OCI-LY7 (cell line): Measurements from ENCODE around the gene PCNX2. TPM values are rescaled to one million over a fixed set of nuclear protein-coding genes. Genes with fewer than 3 reads are reported as not detected.

ENCODE experiments used
- BruUV-seq: library from RNA; stranded (reverse); fragments of 400-500 nt; replicated peaks from 2 replicates; lab custom pipeline; 2021; lab: Mats Ljungman, UMichigan
- CTCF ChIA-PET: fragments of 300-600 bp; sonication (Branson Sonifier 250); formaldehyde crosslinking; loops from one replicate; lab custom pipeline; 2022; ENCODE audit warnings: antibody characterized with exemption; ENCODE audit not compliant: unreplicated experiment; lab: Charles Lee
- POLR2A ChIA-PET: fragments of 300-600 bp; sonication (Branson Sonifier 250); formaldehyde crosslinking; loops from one replicate; lab custom pipeline; 2022; ENCODE audit warnings: antibody characterized with exemption; lab: Charles Lee
- DNase-seq: peaks from one replicate; pipeline ENCODE4 v3.0.0-alpha.2; 2015; ENCODE audit warnings: low spot score
- H2AFZ ChIP-seq: fragments of 200-600 bp; sonication (generic), shearing (Covaris generic); 2 replicates; pipeline ENCODE4 v1.6.1; 2014; ENCODE audit warnings: mild to moderate bottlenecking, antibody characterized with exemption, low read length, moderate library complexity
- H3K27ac ChIP-seq: fragments of 200-600 bp; sonication (generic); 2 replicates; pipeline ENCODE4 v1.5.1; 2014; ENCODE audit warnings: mixed run types, low read depth, mild to moderate bottlenecking, moderate library complexity, low read length, inconsistent platforms; ENCODE audit not compliant: poor library complexity, severe bottlenecking
- H3K36me3 ChIP-seq: fragments of 200-600 bp; sonication (generic); 2 replicates; pipeline ENCODE4 v1.6.1; 2014; ENCODE audit warnings: mild to moderate bottlenecking, antibody characterized with exemption, low read length, moderate library complexity, mixed read lengths; ENCODE audit not compliant: insufficient read depth
- H3K4me1 ChIP-seq: fragments of 200-600 bp; sonication (generic); 2 replicates; pipeline ENCODE4 v1.5.1; 2014; ENCODE audit warnings: mild to moderate bottlenecking, low read length; ENCODE audit not compliant: insufficient read depth, poor library complexity, severe bottlenecking
- H3K4me2 ChIP-seq: fragments of 200-600 bp; sonication (generic); 2 replicates; pipeline ENCODE4 v1.6.1; 2014; ENCODE audit warnings: mild to moderate bottlenecking, low read length
- H3K4me3 ChIP-seq: fragments of 200-600 bp; sonication (generic); 2 replicates; pipeline ENCODE4 v1.5.1; 2014; ENCODE audit warnings: mild to moderate bottlenecking, low read depth, low read length; ENCODE audit not compliant: poor library complexity, severe bottlenecking
- H3K79me2 ChIP-seq: fragments of 200-600 bp; sonication (generic); 2 replicates; pipeline ENCODE4 v1.6.1; 2016; ENCODE audit warnings: low read depth, mild to moderate bottlenecking, low read length, moderate library complexity, mixed read lengths; ENCODE audit not compliant: insufficient read depth
- H3K9me2 ChIP-seq: fragments of 200-600 bp; sonication (generic); 2 replicates; pipeline ENCODE4 v1.6.1; 2016; ENCODE audit warnings: mild to moderate bottlenecking, low read length, mixed read lengths; ENCODE audit not compliant: insufficient read depth
- H3K9me3 ChIP-seq: fragments of 200-600 bp; sonication (generic); 2 replicates; pipeline ENCODE4 v1.6.1; 2014; ENCODE audit warnings: mild to moderate bottlenecking, mixed run types, low read length, mixed read lengths
- H4K20me1 ChIP-seq: fragments of 200-600 bp; sonication (generic); 2 replicates; pipeline ENCODE4 v1.6.1; 2014; ENCODE audit warnings: mild to moderate bottlenecking, antibody characterized with exemption, low read length, moderate library complexity, mixed read lengths; ENCODE audit not compliant: insufficient read depth
- EZH2phosphoT487 ChIP-seq: fragments of 200-600 bp; sonication (generic); IDR thresholded peaks from 2 replicates; pipeline ENCODE4 v1.6.1; 2018; ENCODE audit warnings: low read depth, borderline replicate concordance, mild to moderate bottlenecking, mixed run types, antibody characterized with exemption, low read length, moderate library complexity, mixed read lengths
- intact Hi-C: fragments of 100-400 bp; cut with micrococcal nuclease; formaldehyde crosslinking; loops from one replicate; pipeline ENCODE4 v1.10.0; 2022; ENCODE audit not compliant: unreplicated experiment
- total RNA-seq, 2 experiments: library from RNA; depleted of rRNA in 1 of 2; stranded (reverse); fragments of >200 nt in 1 of 2; shearing (Covaris generic) in 1 of 2; gene quantifications; 2 replicates each; pipeline ENCODE4 v1.2.3, GENCODE V29; 2014 to 2022
- TF ChIP-seq, protein P1 (sequence below): fragments of 200-600 bp; sonication (generic); conservative IDR thresholded peaks from 2 replicates; pipeline ENCODE4 v1.5.1; 2014; ENCODE audit warnings: mild to moderate bottlenecking, antibody characterized with exemption, low read length, moderate library complexity, mixed read lengths

PCNX2 gene
- total RNA-seq, 2 experiments from 2014 or later, result 17.1 to 26.9 TPM

DNA sequence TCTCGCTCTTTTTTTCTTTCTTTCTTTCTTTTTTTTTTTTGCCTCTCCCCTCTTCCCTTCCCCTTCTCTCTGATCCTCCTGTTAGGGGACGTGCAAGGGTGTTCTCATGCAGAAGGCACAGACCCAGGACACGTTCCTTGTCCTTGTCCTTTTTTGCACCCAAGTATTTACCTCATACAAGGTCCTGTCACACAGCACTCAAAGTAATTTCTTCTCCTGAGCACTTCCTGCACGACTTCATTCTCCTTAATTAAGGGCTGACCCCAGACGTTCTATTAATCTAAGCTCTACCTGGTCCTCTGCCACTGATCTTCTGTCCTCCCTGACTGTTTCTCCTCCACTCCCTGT, 424 bp upstream of the PCNX2 start:
- peaks cover 28% of the 10 kb centered on the region for H3K79me2 ChIP-seq
- no TSS peak for BruUV-seq
- DNase-seq, result peak; percentile 27
- H3K27ac ChIP-seq, result peak overlapping the region; percentile 43
- ChIA-PET POLR2A (interaction anchor here (1.0 to 1.7 kb wide), 6 partner anchors 9 to 36 kb away, joined by 3 to 6 read pairs (median 4); no protein-coding TSS in a partner anchor), CTCF (no interaction called here)
- peaks cover 26% of the 10 kb centered on the region for H3K4me1 ChIP-seq
- intact Hi-C loops, result no loop called here
- no peak for TF ChIP-seq EZH2phosphoT487
- TF ChIP-seq, protein P1, sequence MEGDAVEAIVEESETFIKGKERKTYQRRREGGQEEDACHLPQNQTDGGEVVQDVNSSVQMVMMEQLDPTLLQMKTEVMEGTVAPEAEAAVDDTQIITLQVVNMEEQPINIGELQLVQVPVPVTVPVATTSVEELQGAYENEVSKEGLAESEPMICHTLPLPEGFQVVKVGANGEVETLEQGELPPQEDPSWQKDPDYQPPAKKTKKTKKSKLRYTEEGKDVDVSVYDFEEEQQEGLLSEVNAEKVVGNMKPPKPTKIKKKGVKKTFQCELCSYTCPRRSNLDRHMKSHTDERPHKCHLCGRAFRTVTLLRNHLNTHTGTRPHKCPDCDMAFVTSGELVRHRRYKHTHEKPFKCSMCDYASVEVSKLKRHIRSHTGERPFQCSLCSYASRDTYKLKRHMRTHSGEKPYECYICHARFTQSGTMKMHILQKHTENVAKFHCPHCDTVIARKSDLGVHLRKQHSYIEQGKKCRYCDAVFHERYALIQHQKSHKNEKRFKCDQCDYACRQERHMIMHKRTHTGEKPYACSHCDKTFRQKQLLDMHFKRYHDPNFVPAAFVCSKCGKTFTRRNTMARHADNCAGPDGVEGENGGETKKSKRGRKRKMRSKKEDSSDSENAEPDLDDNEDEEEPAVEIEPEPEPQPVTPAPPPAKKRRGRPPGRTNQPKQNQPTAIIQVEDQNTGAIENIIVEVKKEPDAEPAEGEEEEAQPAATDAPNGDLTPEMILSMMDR, result no peak
- no peaks in the 10 kb centered on the region for H3K9me2 ChIP-seq
- H2AFZ ChIP-seq, result peak overlapping the region; percentile 88
- H3K9me3 ChIP-seq, result no peaks in the 10 kb centered on the region
- H4K20me1 ChIP-seq, result peaks cover 13% of the 10 kb centered on the region; the same call in 1 of the 2 replicates
- peak overlapping the region; percentile 77 for H3K4me3 ChIP-seq
- H3K36me3 ChIP-seq, result no peaks in the 10 kb centered on the region
- H3K4me2 ChIP-seq, result peak overlapping the region; percentile 84

DNA sequence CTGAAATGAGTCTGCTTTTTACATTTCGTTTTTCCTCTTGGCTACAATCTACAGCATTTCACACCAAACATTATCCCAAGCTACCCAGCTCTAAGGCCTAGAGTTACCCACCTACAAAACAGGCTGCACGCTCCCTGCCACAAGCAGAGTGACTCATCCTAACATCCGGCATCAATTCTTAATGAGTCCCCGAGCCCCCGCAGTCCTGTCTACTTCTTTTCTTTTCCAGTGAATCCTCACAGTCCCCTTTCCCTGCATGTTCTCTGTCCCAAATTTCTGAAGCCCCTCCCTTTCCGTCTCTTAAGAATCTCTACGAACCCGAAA, 650 bp downstream of the PCNX2 start:
- Histone ChIP-seq H3K4me3 (peak overlapping the region; percentile 77), H3K4me2 (peak overlapping the region; percentile 84), H3K4me1 (peaks cover 26% of the 10 kb centered on the region), H3K36me3 (no peaks in the 10 kb centered on the region), H3K9me3 (no peaks in the 10 kb centered on the region), H2AFZ (peak overlapping the region; percentile 88), H4K20me1 (peaks cover 13% of the 10 kb centered on the region; the same call in 1 of the 2 replicates), H3K9me2 (no peaks in the 10 kb centered on the region), H3K79me2 (peaks cover 28% of the 10 kb centered on the region), H3K27ac (peak overlapping the region; percentile 43)
- CTCF ChIA-PET, result no interaction called here
- no TSS peak for BruUV-seq
- TF ChIP-seq EZH2phosphoT487, result no peak
- TF ChIP-seq, protein P1, result no peak
- POLR2A ChIA-PET, result interaction anchor here (0.7 to 1.4 kb wide), 2 partner anchors 21 to 22 kb away, joined by 3 to 4 read pairs; no protein-coding TSS in a partner anchor
- intact Hi-C loops, result no loop called here
- DNase-seq, result peak; percentile 49

DNA sequence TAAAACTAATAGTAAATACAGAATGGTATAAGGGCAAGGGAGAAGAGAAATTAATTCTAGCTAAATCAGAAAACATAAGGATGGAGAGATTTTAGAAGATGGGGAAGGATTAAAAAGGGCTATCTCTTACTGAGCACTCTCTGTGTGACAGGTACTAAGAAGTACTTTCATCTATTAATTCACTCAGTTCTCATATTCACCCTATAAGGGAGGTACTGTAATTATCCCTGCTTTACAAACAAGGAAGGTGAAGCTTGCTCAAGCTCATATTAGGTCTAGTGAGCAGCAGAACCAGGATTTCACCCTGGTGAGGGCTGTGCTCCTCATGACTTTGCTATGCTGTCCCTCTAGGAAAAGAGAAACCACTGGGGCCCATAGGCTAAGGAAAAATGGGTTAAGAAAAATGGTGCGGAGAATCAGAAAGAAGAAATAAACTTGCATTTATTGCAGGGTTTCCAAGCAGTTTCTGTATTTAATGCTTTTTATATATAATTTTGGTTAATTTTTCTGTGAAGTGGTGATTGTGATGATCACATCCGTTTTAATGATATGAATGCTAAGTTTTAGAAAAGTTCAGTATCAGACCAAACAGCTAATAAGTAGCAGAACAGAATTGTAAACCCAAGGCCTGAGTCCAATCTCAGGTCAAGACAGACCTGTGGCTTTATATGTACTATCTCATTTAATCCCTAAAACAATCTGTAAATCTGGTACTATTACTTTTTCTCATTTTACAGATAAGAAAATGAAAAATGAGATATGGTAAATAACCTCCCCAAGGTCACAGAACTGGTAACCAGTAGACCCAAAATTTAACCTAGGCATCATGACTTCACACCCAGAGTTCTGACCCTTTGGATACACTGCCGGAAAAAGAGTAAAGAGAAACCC, 1.7 kb downstream of the PCNX2 start:
- CTCF ChIA-PET, result no interaction called here
- Histone ChIP-seq H2AFZ (no peak overlapping the region), H3K4me3 (peak overlapping the region; percentile 77), H3K4me2 (peak overlapping the region; percentile 84), H3K36me3 (peaks cover 10% of the 10 kb centered on the region; the same call in 1 of the 2 replicates), H4K20me1 (peaks cover 13% of the 10 kb centered on the region; the same call in 1 of the 2 replicates), H3K4me1 (peaks cover 26% of the 10 kb centered on the region), H3K79me2 (peaks cover 28% of the 10 kb centered on the region), H3K27ac (no peak overlapping the region), H3K9me3 (no peaks in the 10 kb centered on the region), H3K9me2 (no peaks in the 10 kb centered on the region)
- TSS peak; percentile 53 for BruUV-seq
- DNase-seq, result no peak
- TF ChIP-seq, protein P1, result no peak
- no peak for TF ChIP-seq EZH2phosphoT487
- POLR2A ChIA-PET, result interaction anchor here (0.6 to 1.4 kb wide), 3 partner anchors 21 to 740 kb away, joined by 3 to 4 read pairs (median 4); no protein-coding TSS in a partner anchor
- intact Hi-C loops, result no loop called here
